Skin of body (tissue), 2 donors: ENCODE measurements around the gene CYYR1. TPM values are rescaled to one million over a fixed set of nuclear protein-coding genes. Genes with fewer than 3 reads are reported as not detected.
A peak's percentile ranks its signal among the peaks of the same experiment; 100 is the strongest.

ENCODE experiments used
- DNase-seq: peaks from one replicate; lab custom pipeline; 2025; lab: John Stamatoyannopoulos, UW
- total RNA-seq: library from RNA; depleted of rRNA; stranded (reverse); fragments of >200 nt; gene quantifications from one replicate; pipeline ENCODE4 v1.2.3, GENCODE V29; 2014

The CYYR1 gene
- 10.9 TPM for total RNA-seq

GRCh38 chr21:26572702-26573381 lies at the start of gene CYYR1:
TSS of gene CYYR1 (minus strand) at chr21:26573286. CDS start at chr21:26572940, 346 bp downstream.
- DNase-seq: peak; percentile 9

- DNase-seq: no peak
These were observed 44.1 kb upstream of the CYYR1 start for GRCh38 chr21:26617176-26617575.

- DNase-seq: no peak
These were observed 41.2 kb upstream of the CYYR1 start for GRCh38 chr21:26614251-26614650.

- peak; percentile 70 for DNase-seq
These were observed 26.2 kb upstream of the CYYR1 start for GRCh38 chr21:26599261-26599660.

GRCh38 chr21:26597981-26598380 lies 24.9 kb upstream of the CYYR1 start:
- no peak for DNase-seq

- peak; percentile 5 for DNase-seq
These were observed 23.9 kb upstream of the CYYR1 start for GRCh38 chr21:26597031-26597430.

- no peak for DNase-seq
These were observed 22.9 kb upstream of the CYYR1 start for GRCh38 chr21:26595971-26596370.

GRCh38 chr21:26593800-26594199 lies 20.7 kb upstream of the CYYR1 start:
- DNase-seq: no peak

- DNase-seq: no peak
These were observed 18.5 kb upstream of the CYYR1 start for GRCh38 chr21:26591543-26591942.

GRCh38 chr21:26588446-26588845 lies 15.4 kb upstream of the CYYR1 start:
- no peak for DNase-seq

GRCh38 chr21:26587736-26588201 lies 14.7 kb upstream of the CYYR1 start:
- peak; percentile 94 for DNase-seq

- peak; percentile 9 for DNase-seq
These were observed 10.7 kb upstream of the CYYR1 start for GRCh38 chr21:26583769-26584168.

GRCh38 chr21:26581818-26582217 lies 8.7 kb upstream of the CYYR1 start:
- DNase-seq: no peak

GRCh38 chr21:26572076-26572701 lies 897 bp downstream of the CYYR1 start:
- DNase-seq: no peak

- DNase-seq: no peak
These were observed 2.9 kb downstream of the CYYR1 start for GRCh38 chr21:26570203-26570602.

- no peak for DNase-seq
These were observed 7.5 kb downstream of the CYYR1 start for GRCh38 chr21:26565546-26565945.

GRCh38 chr21:26565111-26565510 lies 8.0 kb downstream of the CYYR1 start:
- DNase-seq: no peak

GRCh38 chr21:26563856-26564503 lies 9.1 kb downstream of the CYYR1 start:
- no peak for DNase-seq

- DNase-seq: no peak
These were observed 12.5 kb downstream of the CYYR1 start for GRCh38 chr21:26560612-26561011.

GRCh38 chr21:26559099-26559498 lies 14.0 kb downstream of the CYYR1 start:
- DNase-seq: no peak

GRCh38 chr21:26557106-26557505 lies 16.0 kb downstream of the CYYR1 start:
- no peak for DNase-seq

- no peak for DNase-seq
These were observed 17.4 kb downstream of the CYYR1 start for GRCh38 chr21:26555540-26556146.
